Measurements from ENCODE around the gene TCF7L2.

- TF ChIP-seq CTCF (IDR thresholded peaks at IDR 0.05) (peak in 5 of 7 experiments; percentile 6 to 21 (median 17)), POLR2A (IDR thresholded peaks at IDR 0.05) (no peak)
Measured at GRCh38 chr10:113108194-113108835, 158.3 kb downstream of the TCF7L2 start.

Data from body of pancreas (tissue), 4 donors.